GM19025 (cell line): ENCODE results near the gene CRACDL.
"Not testable (repeated sequence)": the region's sequence is repeated elsewhere in the genome, so short reads cannot be mapped to it uniquely, and the experiment has no call there.

Source experiments
- ATAC-seq: cut with Tn5 transposase; IDR thresholded peaks from one replicate; pipeline ENCODE4 v1.9.1; 2021; ENCODE audit warnings: mild to moderate bottlenecking, low read depth, moderate library complexity; ENCODE audit not compliant: unreplicated experiment

The CRACDL gene

GRCh38 chr2:98893911-98894321 is 42.1 kb downstream of the CRACDL start:
- no peak for ATAC-seq

GRCh38 chr2:98892871-98893270 is 43.2 kb downstream of the CRACDL start:
- ATAC-seq, result no peak

GRCh38 chr2:98891591-98891990 is 44.4 kb downstream of the CRACDL start:
- ATAC-seq, result no peak

GRCh38 chr2:98886066-98886554 is 49.9 kb downstream of the CRACDL start:
- no peak for ATAC-seq

- ATAC-seq, result no peak
These were observed 51.4 kb downstream of the CRACDL start for GRCh38 chr2:98884658-98885057.

- no peak for ATAC-seq
These were observed 52.2 kb downstream of the CRACDL start for GRCh38 chr2:98883780-98884211.

DNA sequence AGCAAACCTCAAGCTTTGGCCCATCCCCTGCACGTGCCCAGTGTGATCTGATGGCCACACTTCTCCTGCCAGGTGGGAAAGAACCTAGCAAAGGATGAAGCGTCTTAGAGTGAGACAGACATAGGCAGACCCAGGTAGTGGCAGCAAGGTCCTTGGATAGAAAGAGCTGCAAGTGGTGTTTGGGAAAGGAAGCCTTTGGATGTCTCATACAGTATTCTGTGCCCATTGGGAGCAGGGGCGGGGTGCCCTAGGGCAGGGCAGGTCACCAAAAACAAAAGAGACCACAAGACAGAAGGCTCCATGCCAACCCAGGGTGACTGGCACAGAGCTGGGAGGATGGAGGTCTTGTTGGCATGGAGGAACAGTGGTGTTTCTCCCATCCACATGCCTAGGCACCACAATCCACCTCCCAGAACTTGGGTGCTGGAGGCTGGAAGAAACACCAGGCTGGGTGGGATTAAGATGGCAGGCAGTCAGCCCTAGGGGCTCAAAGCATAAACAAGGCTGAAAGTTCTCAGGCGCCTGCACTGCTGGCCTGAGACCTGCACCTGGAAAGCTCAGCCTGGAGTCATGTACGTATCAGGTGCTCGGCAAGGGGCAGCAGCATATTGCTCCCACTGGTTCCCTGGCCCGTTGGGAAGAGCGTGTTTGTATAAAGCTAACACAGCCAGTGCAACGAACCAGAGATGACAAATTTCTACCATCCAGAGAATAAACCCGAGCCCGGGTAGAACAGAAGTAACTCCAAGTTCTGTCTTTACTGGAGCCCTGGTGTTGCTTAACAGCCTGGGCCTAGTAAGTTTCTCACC is 52.9 kb downstream of the CRACDL start:
- no peak for ATAC-seq

DNA sequence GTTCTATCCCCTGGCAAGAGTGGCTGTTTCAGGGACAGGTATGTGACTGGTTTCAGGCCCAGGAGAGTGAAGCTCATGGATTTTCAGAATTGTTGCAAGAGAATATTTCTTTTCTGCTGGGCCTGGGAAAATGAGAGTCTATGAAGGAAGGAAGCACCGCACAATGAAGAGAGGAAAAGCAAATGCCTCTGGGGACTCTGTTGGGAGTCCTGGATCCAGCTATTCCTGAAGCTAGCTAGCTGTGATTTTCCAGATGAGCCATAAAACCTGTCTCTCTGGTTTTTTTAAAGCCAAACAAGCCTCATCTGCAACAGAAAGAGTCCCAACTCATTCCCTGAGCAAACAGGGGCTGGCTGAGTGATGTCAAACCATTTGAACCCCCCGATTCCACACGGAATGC is 53.7 kb downstream of the CRACDL start:
- ATAC-seq, result no peak

DNA sequence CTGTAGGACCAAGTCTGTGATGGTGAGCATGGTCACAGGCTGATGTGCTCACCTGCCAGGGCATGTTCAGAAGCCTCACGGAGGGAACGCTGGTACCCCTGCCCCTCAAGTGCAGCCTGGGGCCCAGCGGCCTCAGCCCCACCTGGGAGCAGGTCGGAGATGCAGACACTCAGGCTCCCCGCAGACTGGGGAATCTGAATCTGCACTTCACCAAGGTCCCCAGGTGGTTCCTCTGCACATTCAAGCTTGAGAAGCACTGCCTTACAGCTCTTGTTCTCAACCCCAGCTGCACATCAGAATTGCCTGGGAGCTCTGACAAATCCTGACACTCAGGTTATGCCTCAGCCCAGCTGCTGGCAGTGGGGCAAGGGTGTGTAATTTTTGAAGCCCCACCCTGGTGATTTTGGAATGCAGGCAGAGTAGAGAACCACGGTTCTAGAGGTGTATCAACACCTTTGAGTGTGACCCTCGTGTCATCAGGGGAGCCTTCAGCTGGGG is 54.8 kb downstream of the CRACDL start:
- no peak for ATAC-seq

DNA sequence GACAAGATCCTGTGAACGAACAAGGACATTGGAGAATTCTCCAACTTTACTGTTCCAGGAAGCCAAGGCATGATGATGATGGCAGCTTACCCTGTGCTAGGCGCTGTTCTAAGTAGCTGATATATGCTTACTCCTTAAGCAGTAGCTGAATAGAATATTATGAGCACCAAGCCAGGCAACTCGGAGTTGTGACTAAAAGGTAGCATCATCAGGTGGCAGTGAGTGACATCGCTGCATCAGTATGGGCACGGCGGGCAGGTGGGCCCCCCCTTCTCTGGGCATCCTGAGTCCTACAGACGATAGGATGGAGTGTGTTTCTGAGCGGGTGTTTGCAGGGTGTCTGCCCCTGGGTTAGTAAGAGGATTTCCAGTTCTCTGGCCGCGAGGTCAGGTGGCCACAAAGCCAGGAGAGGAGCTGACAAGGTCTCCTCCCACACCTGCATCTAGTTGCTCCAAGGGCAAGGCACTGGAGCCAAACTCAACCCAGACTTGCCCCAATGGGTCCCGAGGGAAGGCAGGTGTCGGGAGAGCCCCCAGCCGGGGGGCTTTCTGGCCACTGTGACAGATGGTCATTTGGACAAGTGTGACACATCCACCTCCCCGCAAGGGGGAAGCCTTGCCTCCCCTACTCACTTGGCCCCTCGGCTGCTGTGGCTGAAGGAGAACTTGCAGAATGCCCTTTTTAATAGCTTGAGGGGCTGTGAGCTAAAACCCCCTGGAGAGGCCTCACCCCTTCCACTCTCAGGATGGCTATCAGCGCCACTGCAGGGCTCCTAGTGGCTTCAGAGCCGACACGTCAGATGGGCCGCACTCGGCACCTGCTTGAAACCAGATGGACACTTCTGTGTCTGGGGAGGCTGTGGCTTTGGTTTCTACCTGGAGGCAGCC is 55.5 kb downstream of the CRACDL start:
- ATAC-seq, result no peak

- ATAC-seq, result not testable (repeated sequence)
These were observed 58.4 kb downstream of the CRACDL start for GRCh38 chr2:98877658-98878057.

GRCh38 chr2:98876741-98877140 is 59.3 kb downstream of the CRACDL start:
- no peak for ATAC-seq

DNA sequence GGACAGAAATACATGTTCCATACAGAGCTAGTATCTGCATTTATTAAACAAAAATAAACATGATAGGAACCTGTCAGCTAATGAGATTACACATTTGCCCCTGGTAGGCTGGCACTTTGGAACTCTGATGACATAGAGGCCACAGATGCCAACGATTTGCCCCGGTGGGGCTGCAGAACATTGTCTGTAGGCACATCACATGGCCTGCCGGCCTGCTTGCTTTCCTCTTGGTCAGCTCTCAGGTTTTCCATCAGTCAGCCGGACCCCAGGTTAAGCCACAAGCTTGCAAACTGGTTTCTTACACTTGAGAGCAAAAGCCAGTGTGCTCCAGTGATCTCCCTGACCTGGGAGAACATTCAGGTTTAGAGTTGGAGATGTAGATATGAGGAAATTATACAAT is 60.3 kb downstream of the CRACDL start:
- no peak for ATAC-seq

GRCh38 chr2:98875081-98875728 is 60.8 kb downstream of the CRACDL start:
- ATAC-seq, result peak; percentile 90

DNA sequence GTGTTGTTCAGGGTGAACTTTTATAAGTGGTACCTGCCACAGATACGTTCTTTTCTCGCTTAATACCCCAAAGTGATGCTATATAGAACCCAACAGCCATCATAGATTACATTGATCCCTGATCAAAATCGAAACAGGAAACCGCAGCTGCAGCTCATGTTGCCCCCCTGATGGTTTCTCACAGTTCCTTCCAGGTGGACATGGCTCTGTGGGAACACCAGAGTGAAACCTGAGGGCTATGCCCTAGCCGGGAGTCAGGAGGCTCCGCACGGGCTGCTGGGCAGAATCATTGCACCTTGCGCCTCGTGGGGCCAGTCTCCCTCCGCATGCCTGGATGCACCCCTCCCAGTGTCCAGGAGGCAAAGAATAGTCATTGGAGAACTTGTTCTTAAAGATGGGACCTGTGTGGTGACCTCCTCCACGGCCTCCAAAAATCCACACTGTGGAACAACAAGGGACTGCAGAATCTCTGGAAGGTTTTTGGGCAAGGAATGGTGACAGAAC is 61.8 kb downstream of the CRACDL start:
- no peak for ATAC-seq

DNA sequence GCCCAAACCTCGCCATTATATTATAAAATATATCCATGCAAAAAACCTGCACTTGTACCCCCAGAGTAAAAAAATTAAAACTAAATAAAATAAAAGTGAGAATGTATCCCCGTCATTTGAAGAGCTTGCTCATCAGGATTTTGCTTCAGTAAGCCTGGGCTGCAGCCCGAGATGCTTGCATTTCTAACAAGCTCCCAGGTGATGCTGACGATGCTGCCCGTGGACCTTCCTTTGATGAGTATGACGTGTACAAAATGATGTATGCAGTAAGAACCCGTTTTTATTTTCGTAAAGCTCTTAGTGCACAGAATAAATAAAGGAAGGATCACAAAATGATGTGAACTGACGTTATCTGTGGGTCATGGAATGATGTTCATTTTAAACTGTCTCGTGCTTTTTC is 63.5 kb downstream of the CRACDL start:
- ATAC-seq, result no peak

DNA sequence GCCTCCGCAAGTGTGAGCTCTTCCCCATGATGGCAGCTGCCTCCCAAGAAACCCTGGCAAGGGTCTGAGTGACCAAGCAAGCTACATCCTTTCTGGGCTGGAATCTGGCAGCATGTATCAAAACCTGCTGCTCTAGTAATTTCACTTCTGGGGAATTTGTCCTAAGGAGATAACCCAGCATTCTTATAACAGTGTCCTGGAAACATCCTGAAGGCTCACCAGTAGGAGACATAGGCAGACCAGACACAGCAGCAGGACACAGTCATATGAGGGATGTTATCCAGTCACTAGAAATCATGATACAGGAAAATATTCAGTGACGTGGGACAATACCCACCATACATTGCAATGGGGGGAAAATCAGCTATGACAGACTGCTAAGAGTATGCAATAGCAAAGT is 64.5 kb downstream of the CRACDL start:
- ATAC-seq, result no peak

DNA sequence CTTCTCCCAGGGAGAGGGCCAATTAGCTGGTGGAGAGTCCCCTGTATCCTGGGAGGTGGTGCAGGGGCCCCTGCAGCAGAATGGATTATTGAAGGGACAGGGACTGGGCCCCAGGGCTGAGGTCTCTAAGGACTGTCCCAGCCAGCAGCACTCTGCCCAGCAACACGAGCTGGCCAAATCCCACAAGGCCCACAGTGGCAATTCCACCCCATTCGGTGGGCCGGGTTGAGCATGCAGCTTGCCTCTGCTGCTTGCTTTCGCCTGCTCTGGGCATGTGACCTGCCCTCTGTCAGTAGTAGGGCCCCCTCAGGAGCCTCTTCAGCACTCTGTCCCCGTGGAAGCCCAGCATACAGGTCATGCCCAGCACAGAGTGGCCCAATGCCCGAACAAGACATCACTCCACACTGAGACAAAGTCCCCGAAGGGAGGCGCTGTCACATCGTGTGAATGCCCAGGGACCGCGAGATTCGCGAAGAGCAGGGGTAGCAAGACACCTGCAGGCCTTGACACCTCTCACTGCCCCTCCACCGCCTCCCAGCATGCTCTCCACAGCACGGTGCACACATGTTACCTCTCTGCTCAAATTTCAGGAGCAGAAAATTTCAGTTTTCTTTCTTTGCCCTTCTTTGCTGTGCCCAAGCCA is 65.4 kb downstream of the CRACDL start:
- ATAC-seq, result no peak

DNA sequence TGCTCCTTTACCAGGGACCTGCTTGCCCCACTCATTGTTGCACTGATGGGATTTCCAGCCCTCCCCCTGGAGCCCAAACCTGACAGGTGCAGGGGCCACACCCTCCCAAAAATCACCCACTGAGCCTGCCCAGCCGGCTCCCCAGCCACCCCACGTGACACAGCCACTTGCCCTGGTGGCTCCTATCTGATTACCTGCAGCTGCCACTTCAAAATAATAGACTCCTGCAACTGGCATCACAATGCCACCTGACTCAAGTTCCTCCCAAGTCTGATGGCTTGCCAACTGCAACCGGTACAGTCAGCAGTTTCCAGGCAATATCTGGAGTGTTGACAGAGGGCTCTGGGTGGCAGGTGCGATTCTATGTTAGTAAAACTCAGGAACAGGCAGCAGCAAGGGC is 66.2 kb downstream of the CRACDL start:
- ATAC-seq, result no peak

GRCh38 chr2:98869272-98869641 is 66.8 kb downstream of the CRACDL start:
- no peak for ATAC-seq
